Progenitor cell of endocrine pancreas (in vitro differentiated cells): ENCODE data around the gene CLEC2B. TPM values are rescaled to one million over a fixed set of nuclear protein-coding genes. Genes with fewer than 3 reads are reported as not detected.
A peak's percentile ranks its signal among the peaks of the same experiment; 100 is the strongest.

ENCODE experiments used
- DNase-seq: peaks from one replicate; pipeline ENCODE4 v3.0.0; 2021; ENCODE audit warnings: low spot score; ENCODE audit not compliant: unreplicated experiment
- H3K27ac Mint-ChIP-seq: 2 replicates; pipeline ENCODE4 v1.8.0; 2021; ENCODE audit warnings: mild to moderate bottlenecking, moderate library complexity, mixed read lengths
- H3K27me3 Mint-ChIP-seq: 2 replicates; pipeline ENCODE4 v1.8.0; 2021; ENCODE audit warnings: mixed read lengths
- H3K36me3 Mint-ChIP-seq: 2 replicates; pipeline ENCODE4 v1.8.0; 2022; ENCODE audit warnings: mixed read lengths; ENCODE audit not compliant: insufficient read depth
- H3K4me1 Mint-ChIP-seq: 2 replicates; pipeline ENCODE4 v1.8.0; 2021; ENCODE audit warnings: low read depth, mixed read lengths
- H3K4me3 Mint-ChIP-seq: 2 replicates; pipeline ENCODE4 v1.8.0; 2021; ENCODE audit warnings: low read depth, mild to moderate bottlenecking, moderate library complexity, mixed read lengths
- H3K9me3 Mint-ChIP-seq: 2 replicates; pipeline ENCODE4 v1.8.0; 2021; ENCODE audit warnings: low read depth, mixed read lengths
- total RNA-seq: library from RNA; stranded (reverse); gene quantifications from 2 replicates; pipeline ENCODE4 v1.2.1, GENCODE V29; 2021
- TF ChIP-seq, protein P1 (sequence below): fragments of 200-600 bp; sonication (generic); IDR thresholded peaks from one replicate; pipeline ENCODE4 v1.5.0; 2021; ENCODE audit warnings: antibody characterized with exemption, mild to moderate bottlenecking; ENCODE audit not compliant: unreplicated experiment

Gene CLEC2B
- total RNA-seq, 1 donor from 2014 or later = not detected

DNA sequence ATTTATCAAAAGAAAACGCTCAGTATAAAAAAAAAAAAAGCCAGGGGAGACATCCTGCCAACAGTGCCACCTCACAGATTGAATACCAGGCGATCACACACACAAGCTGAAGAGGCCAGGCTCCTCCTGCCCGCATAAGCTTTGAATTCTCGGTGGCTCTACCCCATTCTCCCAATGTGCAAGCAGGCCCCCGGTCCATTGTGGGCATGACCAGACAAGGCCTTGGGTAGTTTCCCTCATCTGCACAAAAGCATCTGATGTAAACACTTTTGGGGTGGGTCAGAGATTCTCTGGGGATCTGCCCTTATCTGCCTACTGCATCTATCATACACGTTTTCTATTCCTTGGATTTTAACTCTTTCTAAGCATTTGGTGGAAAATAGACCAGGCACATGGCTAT lies 28.4 kb upstream of the CLEC2B start:
- Mint-ChIP-seq H3K9me3 (peaks cover 6% of the 10 kb centered on the region), H3K36me3 (peaks cover 2% of the 10 kb centered on the region), H3K27me3 (peaks cover 6% of the 10 kb centered on the region), H3K4me1 (peaks cover 6% of the 10 kb centered on the region), H3K4me3 (no peak overlapping the region), H3K27ac (no peak overlapping the region)
- no peak for DNase-seq
- TF ChIP-seq, protein P1, sequence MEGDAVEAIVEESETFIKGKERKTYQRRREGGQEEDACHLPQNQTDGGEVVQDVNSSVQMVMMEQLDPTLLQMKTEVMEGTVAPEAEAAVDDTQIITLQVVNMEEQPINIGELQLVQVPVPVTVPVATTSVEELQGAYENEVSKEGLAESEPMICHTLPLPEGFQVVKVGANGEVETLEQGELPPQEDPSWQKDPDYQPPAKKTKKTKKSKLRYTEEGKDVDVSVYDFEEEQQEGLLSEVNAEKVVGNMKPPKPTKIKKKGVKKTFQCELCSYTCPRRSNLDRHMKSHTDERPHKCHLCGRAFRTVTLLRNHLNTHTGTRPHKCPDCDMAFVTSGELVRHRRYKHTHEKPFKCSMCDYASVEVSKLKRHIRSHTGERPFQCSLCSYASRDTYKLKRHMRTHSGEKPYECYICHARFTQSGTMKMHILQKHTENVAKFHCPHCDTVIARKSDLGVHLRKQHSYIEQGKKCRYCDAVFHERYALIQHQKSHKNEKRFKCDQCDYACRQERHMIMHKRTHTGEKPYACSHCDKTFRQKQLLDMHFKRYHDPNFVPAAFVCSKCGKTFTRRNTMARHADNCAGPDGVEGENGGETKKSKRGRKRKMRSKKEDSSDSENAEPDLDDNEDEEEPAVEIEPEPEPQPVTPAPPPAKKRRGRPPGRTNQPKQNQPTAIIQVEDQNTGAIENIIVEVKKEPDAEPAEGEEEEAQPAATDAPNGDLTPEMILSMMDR = no peak

DNA sequence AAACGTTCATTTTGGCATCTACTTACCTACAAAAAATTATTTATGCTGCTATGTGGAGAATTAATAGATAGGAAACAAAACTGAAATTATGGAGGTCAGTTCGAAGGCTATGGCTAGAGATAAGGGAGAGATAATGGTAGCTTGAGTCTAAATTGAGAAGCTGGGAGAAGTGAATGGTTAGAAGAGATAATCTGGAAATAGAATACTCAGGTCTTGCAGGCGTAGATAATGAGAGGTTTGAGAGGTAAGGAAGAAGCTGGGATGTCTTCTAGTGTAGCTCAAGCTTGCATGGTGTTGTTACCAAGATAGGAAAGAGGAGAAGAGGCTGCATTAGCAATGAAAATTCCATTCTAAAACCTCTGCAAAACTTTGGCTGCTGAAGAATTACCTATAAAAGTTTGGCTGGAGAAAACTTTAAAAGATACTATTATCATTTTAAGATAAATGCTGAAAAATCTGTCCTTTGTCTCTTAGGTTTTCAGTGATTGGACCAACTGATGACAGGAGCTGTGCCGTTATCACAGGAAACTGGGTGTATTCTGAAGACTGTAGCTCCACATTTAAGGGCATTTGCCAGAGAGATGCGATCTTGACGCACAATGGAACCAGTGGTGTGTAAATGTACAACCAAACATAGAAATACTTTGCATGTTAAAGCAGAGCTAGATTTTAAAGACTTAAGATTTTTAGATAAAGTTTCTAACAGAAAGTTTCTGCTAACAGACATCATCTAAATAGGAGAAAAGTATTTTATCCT lies 26.2 kb upstream of the CLEC2B start:
- H3K27ac Mint-ChIP-seq = no peak overlapping the region
- H3K9me3 Mint-ChIP-seq = peaks cover 2% of the 10 kb centered on the region
- TF ChIP-seq, protein P1 = no peak
- no peaks in the 10 kb centered on the region for H3K36me3 Mint-ChIP-seq
- DNase-seq = no peak
- H3K4me3 Mint-ChIP-seq = no peak overlapping the region
- H3K4me1 Mint-ChIP-seq = peaks cover 1% of the 10 kb centered on the region
- peaks cover 6% of the 10 kb centered on the region for H3K27me3 Mint-ChIP-seq

DNA sequence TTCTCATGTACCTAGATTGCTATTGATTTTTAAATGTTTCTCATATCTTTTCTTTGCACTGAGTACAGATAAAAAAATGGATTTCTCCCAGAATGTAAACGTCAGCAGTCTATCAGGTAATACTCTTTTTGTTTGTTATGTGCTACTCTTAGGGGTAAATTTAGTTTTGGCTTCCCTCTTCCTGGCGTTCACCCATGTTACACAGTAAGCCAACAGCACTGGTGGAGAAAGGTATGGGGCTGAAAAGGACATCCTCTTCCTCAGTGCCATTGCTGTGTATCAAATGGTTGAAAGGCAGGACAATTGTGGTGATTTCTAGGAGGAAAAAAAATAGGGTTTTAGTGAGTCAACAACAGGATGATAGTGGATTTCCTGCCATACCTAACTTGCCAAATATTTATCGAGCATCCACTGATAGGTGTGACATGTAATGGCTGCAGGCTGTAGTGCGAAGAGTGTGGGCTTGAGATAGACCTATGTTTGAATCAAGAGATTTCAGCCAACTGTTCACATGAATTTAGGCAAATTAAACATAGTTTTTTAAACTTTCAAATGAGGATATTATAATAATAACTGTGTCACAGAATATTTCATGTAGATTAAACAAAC lies 19.6 kb upstream of the CLEC2B start:
- H3K27me3 Mint-ChIP-seq = no peaks in the 10 kb centered on the region
- no peaks in the 10 kb centered on the region for H3K36me3 Mint-ChIP-seq
- TF ChIP-seq, protein P1 = no peak
- peaks cover 18% of the 10 kb centered on the region for H3K9me3 Mint-ChIP-seq
- H3K4me3 Mint-ChIP-seq = no peak overlapping the region
- DNase-seq = no peak
- peak overlapping the region; percentile 37 for H3K27ac Mint-ChIP-seq
- peaks cover 8% of the 10 kb centered on the region for H3K4me1 Mint-ChIP-seq

DNA sequence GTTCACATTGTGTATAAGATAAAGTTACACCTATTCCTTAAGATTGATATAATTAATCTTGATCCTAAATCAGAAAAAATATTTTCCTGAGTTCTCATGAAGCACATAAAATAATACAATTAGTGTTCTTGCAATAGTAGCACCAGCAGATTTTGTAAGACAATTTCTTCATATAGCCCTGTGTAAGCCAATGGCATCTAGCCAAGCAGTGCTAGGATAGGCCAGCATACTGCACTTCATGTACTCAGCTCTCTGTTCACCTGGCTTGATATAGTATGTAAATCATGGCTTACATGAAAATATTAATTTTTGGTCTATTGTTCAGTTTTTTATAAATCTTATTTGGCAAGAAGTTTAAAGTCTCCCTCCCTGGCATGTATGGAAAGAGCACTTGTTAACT lies 14.0 kb upstream of the CLEC2B start:
- Mint-ChIP-seq H3K27ac (no peak overlapping the region), H3K4me1 (peaks cover 3% of the 10 kb centered on the region), H3K36me3 (no peaks in the 10 kb centered on the region), H3K27me3 (no peaks in the 10 kb centered on the region), H3K9me3 (peaks cover 4% of the 10 kb centered on the region), H3K4me3 (no peak overlapping the region)
- no peak for DNase-seq
- TF ChIP-seq, protein P1 = no peak

DNA sequence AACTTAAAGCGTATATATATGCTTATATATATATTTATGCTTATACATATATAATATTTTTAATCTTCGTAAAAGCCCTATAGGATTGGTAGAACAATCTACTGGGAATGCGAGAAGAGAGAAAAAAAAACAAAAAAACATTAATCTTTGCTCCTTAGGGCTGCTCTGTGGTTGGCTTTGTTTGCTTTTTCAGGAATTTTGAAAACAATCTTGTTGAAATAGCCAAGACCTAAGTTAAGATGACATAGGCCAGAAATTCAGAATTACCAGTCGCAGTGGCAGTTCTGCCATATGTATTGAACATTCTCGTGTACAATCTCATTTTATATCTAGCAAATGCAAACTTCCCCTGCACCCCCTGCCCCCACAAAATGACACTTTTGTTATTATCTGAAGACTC lies 12.8 kb upstream of the CLEC2B start:
- Mint-ChIP-seq H3K27ac (no peak overlapping the region), H3K4me1 (peaks cover 3% of the 10 kb centered on the region), H3K36me3 (no peaks in the 10 kb centered on the region), H3K27me3 (no peaks in the 10 kb centered on the region), H3K4me3 (no peak overlapping the region), H3K9me3 (peaks cover under 1% of the 10 kb centered on the region)
- TF ChIP-seq, protein P1 = no peak
- DNase-seq = no peak
